Testis (tissue), 2 donors: ENCODE data around the gene PGC.

Experiments used
- POLR2A ChIP-seq: fragments of 450-650 bp; IDR thresholded peaks from one replicate; pipeline ENCODE4 v1.6.1; 2017; ENCODE audit warnings: antibody characterized with exemption, mild to moderate bottlenecking, moderate library complexity
- TF ChIP-seq, protein P1 (sequence below), 3 experiments: fragments of 450-650 bp in 2 of 3; fragments of 200-600 bp in 1 of 3; sonication (generic) in 1 of 3; IDR thresholded peaks; one replicate each; pipeline ENCODE4 v1.5.1; 2016 to 2019; ENCODE audit warnings: antibody characterized with exemption in 3 of 3, mild to moderate bottlenecking in 2 of 3, moderate library complexity in 1 of 3

- TF ChIP-seq, protein P1, sequence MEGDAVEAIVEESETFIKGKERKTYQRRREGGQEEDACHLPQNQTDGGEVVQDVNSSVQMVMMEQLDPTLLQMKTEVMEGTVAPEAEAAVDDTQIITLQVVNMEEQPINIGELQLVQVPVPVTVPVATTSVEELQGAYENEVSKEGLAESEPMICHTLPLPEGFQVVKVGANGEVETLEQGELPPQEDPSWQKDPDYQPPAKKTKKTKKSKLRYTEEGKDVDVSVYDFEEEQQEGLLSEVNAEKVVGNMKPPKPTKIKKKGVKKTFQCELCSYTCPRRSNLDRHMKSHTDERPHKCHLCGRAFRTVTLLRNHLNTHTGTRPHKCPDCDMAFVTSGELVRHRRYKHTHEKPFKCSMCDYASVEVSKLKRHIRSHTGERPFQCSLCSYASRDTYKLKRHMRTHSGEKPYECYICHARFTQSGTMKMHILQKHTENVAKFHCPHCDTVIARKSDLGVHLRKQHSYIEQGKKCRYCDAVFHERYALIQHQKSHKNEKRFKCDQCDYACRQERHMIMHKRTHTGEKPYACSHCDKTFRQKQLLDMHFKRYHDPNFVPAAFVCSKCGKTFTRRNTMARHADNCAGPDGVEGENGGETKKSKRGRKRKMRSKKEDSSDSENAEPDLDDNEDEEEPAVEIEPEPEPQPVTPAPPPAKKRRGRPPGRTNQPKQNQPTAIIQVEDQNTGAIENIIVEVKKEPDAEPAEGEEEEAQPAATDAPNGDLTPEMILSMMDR (IDR thresholded peaks at IDR 0.05) = no peak
- TF ChIP-seq POLR2A = no peak
Observed at GRCh38 chr6:41785254-41785653, 38.1 kb upstream of the PGC start.
